Endometrial microvascular endothelial cells (primary cell): ENCODE data around the gene TATDN2. TPM values are rescaled to one million over a fixed set of nuclear protein-coding genes. Genes with fewer than 3 reads are reported as not detected.

Experiments used
- in situ Hi-C: cut with HindIII; loops from 2 replicates; pipeline ENCODE4 v1.10.0; 2017; ENCODE audit warnings: low sequenced_read_pairs, low pct_unique_long_range_greater_than_20kb; ENCODE audit errors: inconsistent ontology term
- total RNA-seq: library from RNA; depleted of rRNA; stranded (reverse); fragments of >200 nt; gene quantifications from one replicate; pipeline ENCODE4 v1.2.3, GENCODE V29; 2015; ENCODE audit errors: inconsistent ontology term

The TATDN2 gene
- total RNA-seq, 1 donor from 2014 or later, result 20.3 TPM

DNA sequence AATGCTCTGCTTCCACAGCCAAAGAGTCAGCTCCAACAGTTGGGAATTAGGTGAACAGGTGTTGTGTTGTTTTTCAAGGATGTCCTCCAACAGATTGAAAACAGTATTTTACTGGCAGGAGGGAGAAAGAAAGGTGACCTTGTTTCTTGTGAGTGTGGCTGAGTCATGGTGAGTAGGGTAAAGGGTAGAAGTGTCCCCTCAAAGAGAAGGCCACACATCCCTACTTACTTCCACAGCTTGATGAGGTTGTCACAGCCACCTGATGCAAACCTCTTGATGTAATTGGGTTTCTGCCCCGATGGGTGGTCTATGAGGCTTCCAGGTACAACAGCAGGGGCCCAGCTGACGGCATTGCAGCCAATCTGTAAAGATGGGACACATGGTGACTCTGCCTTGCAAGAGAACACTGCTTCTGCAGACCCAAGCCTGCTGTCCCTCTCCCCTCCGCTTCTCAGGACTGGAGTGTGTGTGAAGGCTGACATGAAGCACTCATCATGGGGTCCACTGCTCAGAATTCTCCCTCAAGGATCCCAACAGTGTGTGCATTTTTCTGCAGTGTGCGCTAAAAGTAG, 57.2 kb downstream of the TATDN2 start:
- in situ Hi-C loops, result no loop called here

- in situ Hi-C loops, result no loop called here
Observed at GRCh38 chr3:10306156-10306555, 57.9 kb downstream of the TATDN2 start.

DNA sequence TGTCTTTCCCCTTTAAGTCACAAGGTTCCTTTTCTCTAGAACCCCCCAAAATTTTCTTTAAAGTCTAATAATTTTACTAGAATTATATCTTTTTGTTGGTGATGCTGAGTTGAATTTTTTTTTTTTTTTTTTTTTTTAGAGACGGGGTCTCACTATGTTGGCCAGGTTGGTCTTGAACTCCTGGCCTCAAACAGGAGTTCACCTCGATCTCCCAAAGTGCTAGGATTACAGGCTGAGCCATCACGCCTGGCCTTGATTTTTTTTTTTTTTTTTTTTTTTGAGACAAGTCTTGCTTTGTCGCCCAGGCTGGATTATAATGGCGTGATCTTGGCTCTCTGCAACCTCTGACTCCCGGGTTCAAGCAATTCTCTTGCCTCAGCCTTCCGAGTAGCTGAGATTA, 60.4 kb downstream of the TATDN2 start:
- in situ Hi-C loops, result no loop called here

GRCh38 chr3:10309736-10310135, 61.5 kb downstream of the TATDN2 start:
- in situ Hi-C loops, result no loop called here

DNA sequence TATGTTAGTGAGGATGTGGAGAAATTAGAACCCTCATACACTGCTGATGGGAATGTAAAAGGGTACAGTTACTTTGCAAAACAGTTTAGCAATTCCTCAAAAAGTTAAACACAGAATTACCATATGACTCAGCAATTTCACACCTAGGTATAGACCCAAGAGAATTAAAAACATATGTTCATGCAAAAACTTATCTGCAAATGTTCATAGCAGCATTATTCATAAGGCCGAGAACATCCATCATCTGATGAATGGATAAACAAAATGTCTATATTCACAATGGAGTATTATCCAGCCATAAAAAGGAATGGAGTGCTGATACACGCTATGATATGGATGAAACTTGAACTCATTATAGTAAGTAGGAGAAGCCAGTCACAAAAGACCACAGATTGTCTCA, 62.3 kb downstream of the TATDN2 start:
- in situ Hi-C loops, result no loop called here

- in situ Hi-C loops, result no loop called here
Observed at GRCh38 chr3:10311710-10312109, 63.5 kb downstream of the TATDN2 start.

GRCh38 chr3:10312391-10312790, 64.1 kb downstream of the TATDN2 start:
- in situ Hi-C loops, result no loop called here

DNA sequence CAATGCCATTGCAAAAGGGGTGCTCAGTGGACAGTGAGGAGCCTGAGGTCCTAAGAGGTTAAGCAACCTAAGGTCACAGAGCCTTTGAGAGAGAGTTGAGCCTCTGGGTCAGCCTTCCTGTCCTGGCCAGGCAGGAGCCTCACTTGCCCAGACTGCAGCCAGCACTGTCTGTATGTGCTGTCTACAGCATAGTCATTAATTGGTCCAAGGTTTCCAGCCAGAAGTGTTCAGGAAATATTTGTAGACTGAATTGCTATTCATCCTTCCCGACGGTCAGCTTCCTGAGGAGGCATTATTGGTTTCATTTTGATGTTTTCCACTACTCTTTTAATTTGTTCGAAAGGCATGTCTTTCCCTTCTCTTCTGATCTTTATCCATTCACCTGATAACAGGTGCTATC, 64.6 kb downstream of the TATDN2 start:
- in situ Hi-C loops, result no loop called here

DNA sequence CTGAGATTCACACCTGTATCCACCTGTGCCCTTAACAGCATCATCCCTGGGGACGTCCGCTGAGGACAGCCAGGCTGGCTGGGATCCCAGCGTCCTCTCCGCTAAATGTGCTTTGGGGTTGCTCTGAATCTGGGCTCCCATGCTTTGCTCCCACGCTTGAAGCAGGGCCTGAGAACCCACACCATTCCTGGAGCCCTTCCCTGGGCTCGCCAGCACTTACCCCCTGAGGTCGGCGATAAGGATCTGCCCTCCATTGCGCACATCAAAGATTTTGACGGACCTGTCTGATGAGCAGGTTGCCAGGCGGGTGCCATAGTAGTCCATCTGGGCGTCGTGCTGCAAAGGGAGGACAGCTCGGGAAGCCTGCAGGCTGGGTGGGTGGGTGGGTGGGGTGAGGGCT, 66.8 kb downstream of the TATDN2 start:
- in situ Hi-C loops, result no loop called here

- in situ Hi-C loops, result no loop called here
Observed at GRCh38 chr3:10315771-10316344, 67.6 kb downstream of the TATDN2 start.

DNA sequence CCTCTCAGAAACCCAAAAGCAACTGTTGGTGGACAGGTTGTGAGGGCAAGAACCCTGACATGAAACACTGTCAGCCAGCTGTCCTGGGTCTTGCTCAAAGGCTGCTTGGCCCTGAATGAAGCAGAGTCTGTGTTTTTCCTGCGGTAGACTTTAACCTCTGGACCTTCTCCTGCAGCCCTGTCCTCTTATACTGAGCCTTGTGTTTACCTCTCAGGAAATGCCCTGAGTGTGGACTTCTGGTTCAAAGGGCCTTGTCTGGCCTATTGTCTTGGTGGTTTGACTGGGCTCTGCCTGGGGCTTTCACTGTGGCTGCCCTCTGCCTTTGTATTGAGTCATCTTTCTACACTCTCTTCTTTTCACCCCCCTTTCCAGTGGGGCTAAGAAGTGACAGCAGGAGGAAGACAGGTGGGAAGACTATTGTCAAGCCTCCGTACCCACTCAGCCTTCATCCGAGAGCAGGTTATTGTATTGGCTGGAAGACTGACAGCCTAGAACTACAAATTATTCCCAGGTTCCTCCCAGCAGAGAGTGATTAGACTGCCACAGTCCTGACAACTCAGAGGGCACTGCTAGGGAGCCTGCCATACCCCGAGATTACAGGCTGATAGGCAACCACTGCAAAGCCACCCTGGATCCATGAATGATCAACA, 69.2 kb downstream of the TATDN2 start:
- in situ Hi-C loops, result no loop called here

GRCh38 chr3:10317961-10318350, 69.7 kb downstream of the TATDN2 start:
- in situ Hi-C loops, result no loop called here

GRCh38 chr3:10319251-10319650, 71.0 kb downstream of the TATDN2 start:
- in situ Hi-C loops, result no loop called here

- in situ Hi-C loops, result no loop called here
Observed at GRCh38 chr3:10319804-10320203, 71.5 kb downstream of the TATDN2 start.

DNA sequence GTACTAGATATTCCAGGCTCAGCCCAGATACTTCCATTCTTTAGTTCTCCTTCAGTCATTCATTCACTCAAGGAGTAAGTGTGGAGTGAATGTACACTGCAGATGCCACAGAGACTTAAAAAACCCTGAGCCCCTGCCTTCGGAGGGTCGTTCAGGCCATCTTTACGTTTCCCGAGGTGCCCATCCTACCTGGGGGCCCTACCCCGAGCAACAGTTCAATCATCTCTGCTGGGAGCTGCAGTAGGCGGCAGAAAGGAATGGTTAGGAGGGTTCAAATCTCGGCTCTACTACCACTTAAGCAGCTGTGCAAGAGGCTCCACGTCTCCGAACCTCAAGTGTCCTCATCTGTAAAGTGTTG, 72.0 kb downstream of the TATDN2 start:
- in situ Hi-C loops, result no loop called here

DNA sequence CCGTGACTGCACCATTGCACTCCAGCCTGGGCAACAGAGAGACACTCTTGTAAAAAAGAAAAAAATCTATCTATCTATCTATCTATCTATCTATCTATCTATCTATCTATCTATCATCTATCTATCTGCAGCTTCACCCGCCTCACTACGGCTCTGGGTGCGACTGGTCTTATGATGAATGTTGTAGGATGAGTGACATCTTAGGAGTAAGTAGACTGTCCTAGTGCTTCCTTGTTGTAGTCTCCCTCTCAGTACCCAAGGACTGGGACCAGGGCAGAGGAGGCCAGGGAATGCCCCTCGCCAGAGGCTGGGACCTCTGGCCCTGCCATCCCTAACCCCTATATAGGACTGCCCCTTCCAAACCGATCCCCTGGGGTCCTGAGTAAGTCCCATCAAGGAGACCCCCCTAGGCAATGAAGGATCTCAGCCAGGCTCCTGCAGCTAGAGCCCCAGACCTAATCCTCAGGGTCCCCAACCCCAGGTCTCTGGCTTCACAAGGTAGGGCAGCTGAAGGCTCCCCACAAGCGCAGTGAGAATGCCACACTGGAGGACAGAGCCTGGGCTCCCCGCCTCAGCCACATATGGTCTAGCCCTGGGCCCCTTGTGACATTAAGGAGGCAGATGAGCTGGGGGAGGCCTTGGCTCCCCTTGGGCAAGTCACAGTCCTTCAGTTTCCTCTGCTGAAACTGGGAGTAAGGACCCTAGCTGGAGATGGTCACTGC, 73.5 kb downstream of the TATDN2 start:
- in situ Hi-C loops, result no loop called here

DNA sequence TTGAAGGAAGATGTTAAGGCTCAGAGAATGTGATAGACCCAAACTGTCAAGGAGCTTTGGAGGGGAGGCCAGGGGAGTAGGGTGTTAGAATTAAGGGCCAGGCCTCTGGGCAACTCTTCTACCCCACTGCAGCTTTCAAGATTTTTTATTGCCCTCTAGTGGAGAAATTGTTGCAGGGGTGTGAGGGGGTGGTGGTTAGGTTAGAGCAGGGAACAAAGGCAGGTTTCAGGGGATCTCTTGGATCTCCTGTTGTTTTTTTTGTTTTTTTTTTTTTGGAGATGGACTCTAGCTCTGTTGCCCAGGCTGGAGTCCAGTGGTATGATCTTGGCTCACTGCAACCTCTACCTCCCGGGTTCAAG, 74.1 kb downstream of the TATDN2 start:
- in situ Hi-C loops, result no loop called here

GRCh38 chr3:10327592-10327991, 79.3 kb downstream of the TATDN2 start:
- in situ Hi-C loops, result no loop called here

GRCh38 chr3:10328460-10329071, 80.3 kb downstream of the TATDN2 start:
- in situ Hi-C loops, result no loop called here

DNA sequence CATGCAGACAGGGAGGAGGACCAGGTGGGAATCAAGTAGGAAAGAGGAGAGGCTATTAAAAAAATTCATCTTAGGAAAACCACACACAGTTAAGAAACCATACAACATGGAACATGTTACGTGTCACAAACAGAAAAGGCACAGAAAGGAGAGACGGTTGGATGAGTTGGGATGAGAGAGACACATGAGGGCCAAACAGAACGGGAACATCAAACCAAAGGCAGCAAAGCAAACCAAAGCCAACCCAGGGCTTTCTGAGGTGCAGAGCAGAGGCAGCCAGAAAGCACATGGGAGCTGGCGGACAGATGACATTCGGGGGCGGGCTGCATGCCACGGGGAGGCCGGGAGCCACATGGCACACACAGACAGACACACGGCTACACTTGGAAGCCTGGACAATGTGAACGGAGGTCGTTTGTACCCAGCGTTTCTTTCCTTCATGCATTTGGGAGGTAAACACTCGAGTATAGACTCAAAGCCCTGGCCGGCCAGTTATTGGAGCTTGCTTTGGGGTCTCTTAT, 81.3 kb downstream of the TATDN2 start:
- in situ Hi-C loops, result no loop called here
